ENCODE data around the gene ZNF267. TPM values are rescaled to one million over a fixed set of nuclear protein-coding genes. Genes with fewer than 3 reads are reported as not detected.

Gene ZNF267
- total and polyA plus RNA-seq, 2 of the 8 experiments (the other 6 are each of a cell fraction or from before 2014, with no cell fraction given) = 5.5 to 28.3 TPM

DNA sequence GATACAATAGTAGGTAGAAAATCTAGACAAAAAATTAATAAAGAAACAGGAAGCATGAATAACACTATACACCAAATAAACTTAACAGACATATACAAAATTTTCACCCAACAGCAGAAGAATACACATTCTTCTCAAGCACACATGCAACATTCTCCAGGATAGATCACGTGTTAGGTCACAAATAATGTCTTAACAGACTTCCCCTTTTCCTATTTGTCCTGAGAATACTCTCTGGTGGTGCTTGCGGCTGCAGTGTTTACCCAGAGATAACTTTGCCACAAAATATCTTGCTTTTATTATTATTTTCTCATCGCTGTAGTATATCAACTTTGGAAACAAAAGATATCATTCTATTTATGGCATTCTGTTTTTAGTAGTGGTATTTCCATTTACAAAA, 40.6 kb upstream of the ZNF267 start:
- no peak overlapping the region for H2BK12ac ChIP-seq (ENCODE audit: low read depth, low read length)
- FAIRE-seq (no peak), DNase-seq (ENCODE audit: low read depth in 1 of 2, low spot score in 2 of 2) (no peak)
- no peak overlapping the region for H3K18ac ChIP-seq (ENCODE audit: extremely low read depth, low read length)
- H2BK5ac ChIP-seq (ENCODE audit: low read depth, low read length) = no peak overlapping the region
- no peaks in the 10 kb centered on the region for H3K27me3 ChIP-seq (replicated peaks in 1 of 4; ENCODE audit: control insufficient read depth in 3 of 4, extremely low read depth in 1 of 4, insufficient read depth in 3 of 4, low read length in 3 of 4)
- no peak overlapping the region for H3K4me3 ChIP-seq (ENCODE audit: extremely low read depth in 1 of 4, insufficient read depth in 2 of 4, low read depth in 3 of 4, low read length in 4 of 4)
- no peak overlapping the region for H4K91ac ChIP-seq (replicated peaks; ENCODE audit: insufficient read length, low read length)
- H4K5ac ChIP-seq (ENCODE audit: insufficient read length, low read depth, low read length) = no peak overlapping the region
- H2AFZ ChIP-seq (ENCODE audit: low read length) = no peak overlapping the region
- H3K9ac ChIP-seq (replicated peaks in 1 of 4; ENCODE audit: extremely low read depth in 1 of 4, low read depth in 3 of 4, low read length in 3 of 4) = no peak overlapping the region
- no peak overlapping the region for H2BK20ac ChIP-seq (ENCODE audit: low read length)
- WGBS, 2 experiments (ENCODE audit: extremely low coverage in 1 of 2, insufficient coverage in 1 of 2, insufficient read length in 1 of 2, insufficient replicate concordance in 2 of 2, low coverage in 1 of 2, low lambda C conversion rate in 2 of 2, missing lambda C conversion rate in 1 of 2) = 54% methylated on average over 3 of the region's 3 CpGs; no CpG with 5 or more reads in 1 of the 2 experiments
- no peak overlapping the region for H2AK5ac ChIP-seq (ENCODE audit: low read depth, low read length)
- H3K36me3 ChIP-seq (ENCODE audit: control insufficient read depth in 2 of 4, insufficient read depth in 4 of 4, low read length in 3 of 4) = no peaks in the 10 kb centered on the region
- no peak overlapping the region for H3K4me2 ChIP-seq (ENCODE audit: insufficient read depth in 1 of 2, low read depth in 2 of 2, low read length in 2 of 2)
- H3K23ac ChIP-seq (ENCODE audit: insufficient read length) = no peak overlapping the region
- peaks cover 26 to 33% of the 10 kb centered on the region in 2 experiments for H3K9me3 ChIP-seq (ENCODE audit: insufficient read depth in 2 of 2, low read depth in 1 of 2, low read length in 1 of 2)
- no peak overlapping the region for H3K14ac ChIP-seq (ENCODE audit: insufficient read length)
- H4K20me1 ChIP-seq (replicated peaks in 1 of 2; ENCODE audit: control insufficient read depth in 1 of 2, insufficient read depth in 2 of 2, low read length in 2 of 2) = no peaks in the 10 kb centered on the region
- H3K23me2 ChIP-seq (ENCODE audit: low read depth, low read length) = no peaks in the 10 kb centered on the region
- TF ChIP-seq CHD1 (IDR thresholded peaks at IDR 0.05; ENCODE audit: low read depth, low read length) (no peak), TBP (IDR thresholded peaks at IDR 0.05; ENCODE audit: low read depth, low read length) (no peak), RXRA (IDR thresholded peaks at IDR 0.05; ENCODE audit: insufficient read depth, low read depth, low read length) (no peak), RNF2 (IDR thresholded peaks at IDR 0.05; ENCODE audit: borderline replicate concordance, low read depth, low read length, missing control alignments, poor library complexity, severe bottlenecking) (no peak), HDAC6 (IDR thresholded peaks at IDR 0.05; ENCODE audit: low read depth, low read length) (no peak), TEAD4 (IDR thresholded peaks at IDR 0.05; ENCODE audit: low read depth, low read length) (no peak), BACH1 (IDR thresholded peaks at IDR 0.05; ENCODE audit: low read length) (no peak), PHF8 (conservative IDR thresholded peaks at IDR 0.05; ENCODE audit: low read depth, low read length) (no peak)
- no peaks in the 10 kb centered on the region for H3K79me1 ChIP-seq (ENCODE audit: low read depth, low read length)
- H3K4ac ChIP-seq (replicated peaks; ENCODE audit: insufficient read length, low read depth, low read length) = no peak overlapping the region
- no peak overlapping the region for H3K56ac ChIP-seq (replicated peaks; ENCODE audit: insufficient read length, low read depth, low read length)
- no peak overlapping the region for H2BK120ac ChIP-seq (replicated peaks; ENCODE audit: low read depth, low read length)
- POLR2A ChIA-PET (ENCODE audit: partially characterized antibody) = no interaction called here
- CTCF ChIA-PET (ENCODE audit: partially characterized antibody) = no interaction called here
- no peaks in the 10 kb centered on the region for H3K4me1 ChIP-seq (replicated peaks in 1 of 4; ENCODE audit: control insufficient read depth in 3 of 4, insufficient read depth in 4 of 4, low read length in 3 of 4)
- no peak overlapping the region for H2BK15ac ChIP-seq (ENCODE audit: low read length)
- H4K8ac ChIP-seq (ENCODE audit: extremely low read depth, insufficient read depth, low read length) = no peak overlapping the region
- H3K79me2 ChIP-seq (ENCODE audit: control insufficient read depth in 1 of 2, insufficient read depth in 2 of 2, low read length in 2 of 2) = no peaks in the 10 kb centered on the region
- H3K27ac ChIP-seq (ENCODE audit: low read depth, low read length) = no peak overlapping the region
